ENCODE results near the gene CDKN2B-AS1. TPM values are rescaled to one million over a fixed set of nuclear protein-coding genes. Genes with fewer than 3 reads are reported as not detected.
A peak's percentile ranks its signal among the peaks of the same experiment; 100 is the strongest.

The CDKN2B-AS1 gene
- polyA plus RNA-seq, 2 of the 4 experiments (the other 2 are of a cell fraction), result not detected

- no peak for TF ChIP-seq CEBPB (IDR thresholded peaks at IDR 0.05)
- no peak for TF ChIP-seq SMC3 (IDR thresholded peaks at IDR 0.05)
- TF ChIP-seq RARB (CRISPR knock-in tag; IDR thresholded peaks at IDR 0.05), result no peak
Measured at GRCh38 chr9:22134390-22134789, 139.8 kb downstream of the CDKN2B-AS1 start (continued).

- H3K4me3 ChIP-seq, result no peak overlapping the region
- peaks cover 28% of the 10 kb centered on the region for H3K4me1 ChIP-seq
- CTCF ChIA-PET, result interaction anchor here (1.5 kb wide), 1 partner anchor 323 kb away, joined by 8 read pairs; no protein-coding TSS in a partner anchor
- 83% methylated on average over 3 of the region's 3 CpGs for WGBS (ENCODE audit: missing lambda C conversion rate)
- no peaks in the 10 kb centered on the region for H3K9me3 ChIP-seq
- DNase-seq (ENCODE audit: low read depth in 1 of 2, low spot score in 1 of 2) (no peak), ATAC-seq (no peak), FAIRE-seq (peak; percentile 13)
- H3K27ac ChIP-seq, result peak overlapping the region in 1 of 2 experiments; percentile 42; a peak in 2 of 6 replicates
- no peak overlapping the region for H3K4me2 ChIP-seq
- POLR2A ChIA-PET, result no interaction called here
- TF ChIP-seq NFE2L2 (conservative IDR thresholded peaks at IDR 0.05; ENCODE audit: low read length) (no peak), GATA3 (IDR thresholded peaks at IDR 0.05; ENCODE audit: borderline replicate concordance) (0 out of 2 replicates have a peak, but pooled peaks have one; percentile 8)
Measured at GRCh38 chr9:22136461-22137096, 142.0 kb downstream of the CDKN2B-AS1 start.

GRCh38 chr9:22138956-22139660 is 144.5 kb downstream of the CDKN2B-AS1 start:
- ATAC-seq (peak in 1 of 2 experiments; percentile 20; a peak in 3 of 6 replicates), DNase-seq (ENCODE audit: low read depth in 1 of 2, low spot score in 1 of 2) (no peak), FAIRE-seq (no peak)
- POLR2A ChIA-PET, result interaction anchor here (1.4 kb wide), 1 partner anchor 30 kb away, joined by 3 read pairs; no protein-coding TSS in a partner anchor
- WGBS (ENCODE audit: missing lambda C conversion rate), result 83% methylated on average over 4 of the region's 4 CpGs
- no peaks in the 10 kb centered on the region for H3K9me3 ChIP-seq
- no peak overlapping the region for H3K4me2 ChIP-seq
- H3K4me1 ChIP-seq, result peaks cover 54% of the 10 kb centered on the region
- H3K27ac ChIP-seq, result peak overlapping the region in 1 of 2 experiments; percentile 48; a peak in 3 of 6 replicates
- CTCF ChIA-PET, result interaction anchor here (0.9 to 2.2 kb wide), 3 partner anchors 9 to 326 kb away, joined by 3 to 15 read pairs (median 3); no protein-coding TSS in a partner anchor
- no peak overlapping the region for H3K4me3 ChIP-seq
- no peak for TF ChIP-seq ATOH8 (CRISPR knock-in tag; IDR thresholded peaks at IDR 0.05; ENCODE audit: low read depth)
- TF ChIP-seq HOXA7 (CRISPR knock-in tag; IDR thresholded peaks at IDR 0.05), result 0 out of 2 replicates have a peak, but pooled peaks have one; percentile 7
- no peak for TF ChIP-seq CHD4 (IDR thresholded peaks at IDR 0.05; ENCODE audit: borderline replicate concordance)

GRCh38 chr9:22141908-22142307 is 147.3 kb downstream of the CDKN2B-AS1 start:
- ATAC-seq, result peak; percentile 57 to 58; a peak in 4 of 6 replicates
- Histone ChIP-seq H3K4me2 (peak overlapping the region; percentile 32), H3K27ac (peak overlapping the region; percentile 75 to 80), H3K4me3 (no peak overlapping the region), H3K4me1 (peaks cover 59% of the 10 kb centered on the region), H3K9me3 (no peaks in the 10 kb centered on the region)
- ChIA-PET POLR2A (interaction anchor here (0.6 to 1.0 kb wide), 2 partner anchors 27 to 552 kb away, joined by 3 to 4 read pairs; no protein-coding TSS in a partner anchor), CTCF (interaction anchor here (1.0 to 4.2 kb wide), 5 partner anchors 11 to 330 kb away, joined by 3 to 17 read pairs (median 5); no protein-coding TSS in a partner anchor)
- WGBS (ENCODE audit: missing lambda C conversion rate), result 10% methylated on average over 1 of the region's 1 CpG
- no peak for TF ChIP-seq FOSL2 (IDR thresholded peaks at IDR 0.05)
- TF ChIP-seq FOSL2 (CRISPR knock-in tag; IDR thresholded peaks at IDR 0.05), result 0 out of 2 replicates have a peak, but pooled peaks have one; percentile 26
- peak; percentile 95 for TF ChIP-seq MAFK (IDR thresholded peaks at IDR 0.05; ENCODE audit: partially characterized antibody)
- TF ChIP-seq FOXS1 (CRISPR knock-in tag; IDR thresholded peaks at IDR 0.05), result no peak
- DNase-seq (ENCODE audit: low read depth in 1 of 2, low spot score in 1 of 2), result no peak
- FAIRE-seq, result no peak

GRCh38 chr9:22142671-22143070 is 148.1 kb downstream of the CDKN2B-AS1 start:
- Histone ChIP-seq H3K4me3 (no peak overlapping the region), H3K4me1 (peaks cover 67% of the 10 kb centered on the region), H3K9me3 (no peaks in the 10 kb centered on the region), H3K4me2 (peak overlapping the region; percentile 32), H3K27ac (peak overlapping the region; percentile 73 to 80)
- TF ChIP-seq MAZ (IDR thresholded peaks at IDR 0.05; ENCODE audit: borderline replicate concordance, low read depth, low read length) (no peak), CBX2 (IDR thresholded peaks at IDR 0.05; ENCODE audit: borderline replicate concordance, low read depth) (no peak), FOSL2 (IDR thresholded peaks at IDR 0.05) (no peak), FOSL2 (CRISPR knock-in tag; IDR thresholded peaks at IDR 0.05) (0 out of 2 replicates have a peak, but pooled peaks have one; percentile 23), BCL3 (IDR thresholded peaks at IDR 0.05) (no peak)
- no peak for DNase-seq (ENCODE audit: low read depth in 1 of 2, low spot score in 1 of 2)
- POLR2A ChIA-PET, result interaction anchor here (1.0 kb wide), 1 partner anchor 27 kb away, joined by 4 read pairs; no protein-coding TSS in a partner anchor
- CTCF ChIA-PET, result interaction anchor here (0.9 to 4.2 kb wide), 8 partner anchors 14 to 331 kb away, joined by 3 to 17 read pairs (median 4); no protein-coding TSS in a partner anchor
- ATAC-seq, result peak in 1 of 2 experiments; percentile 17; a peak in 1 of 6 replicates
- WGBS (ENCODE audit: missing lambda C conversion rate), result 3% methylated on average over 2 of the region's 2 CpGs
- peak; percentile 39 for FAIRE-seq
